Astrocyte (in vitro differentiated cells and primary cell): ENCODE results near the gene INPP5E. TPM values are rescaled to one million over a fixed set of nuclear protein-coding genes. Genes with fewer than 3 reads are reported as not detected.

Experiments
- DNase-seq: peaks from one replicate; pipeline ENCODE4 v3.0.0-alpha.2; 2010; ENCODE audit warnings: low read depth
- FAIRE-seq: peaks from 2 replicates; lab custom pipeline; 2011; peaks lifted over from hg19 to GRCh38; lab: Jason Lieb, UNC
- H2AFZ ChIP-seq: 2 replicates; pipeline ENCODE4 v1.6.0; 2012; ENCODE audit warnings: low read depth, low read length, inconsistent platforms
- H3K27ac ChIP-seq: 2 replicates; pipeline ENCODE4 v1.5.1; 2011; ENCODE audit warnings: low read depth, low read length, inconsistent platforms
- H3K27me3 ChIP-seq: 2 replicates; pipeline ENCODE4 v1.6.0; 2011; ENCODE audit warnings: low read length, inconsistent platforms; ENCODE audit not compliant: insufficient read depth
- H3K36me3 ChIP-seq: 2 replicates; pipeline ENCODE4 v1.5.1; 2011; ENCODE audit warnings: low read length, inconsistent platforms; ENCODE audit not compliant: insufficient read depth
- H3K4me1 ChIP-seq: 2 replicates; pipeline ENCODE4 v1.5.1; 2011; ENCODE audit warnings: low read length, inconsistent platforms; ENCODE audit not compliant: insufficient read depth
- H3K4me2 ChIP-seq: 2 replicates; pipeline ENCODE4 v1.6.0; 2012; ENCODE audit warnings: low read length, inconsistent platforms
- H3K4me3 ChIP-seq: 2 replicates; pipeline ENCODE4 v1.5.1; 2011; ENCODE audit warnings: low read depth, mild to moderate bottlenecking, low read length, inconsistent platforms; ENCODE audit not compliant: insufficient read depth
- H3K79me2 ChIP-seq: 2 replicates; pipeline ENCODE4 v1.6.0; 2012; ENCODE audit warnings: mild to moderate bottlenecking, low read length, inconsistent platforms; ENCODE audit not compliant: insufficient read depth
- H3K9ac ChIP-seq: 2 replicates; pipeline ENCODE4 v1.6.0; 2012; ENCODE audit warnings: mild to moderate bottlenecking, low read length, inconsistent platforms
- H3K9me3 ChIP-seq: 2 replicates; pipeline ENCODE4 v1.5.1; 2012; ENCODE audit warnings: low read depth, mild to moderate bottlenecking, low read length, inconsistent platforms; ENCODE audit not compliant: insufficient read depth
- H4K20me1 ChIP-seq: 2 replicates; pipeline ENCODE4 v1.6.0; 2012; ENCODE audit warnings: low read length, inconsistent platforms; ENCODE audit not compliant: insufficient read depth
- H3K27ac Mint-ChIP-seq: one replicate; pipeline ENCODE4 v1.8.0; 2021; ENCODE audit warnings: mild to moderate bottlenecking, mixed read lengths; ENCODE audit not compliant: unreplicated experiment
- H3K27me3 Mint-ChIP-seq: one replicate; pipeline ENCODE4 v1.8.0; 2021; ENCODE audit warnings: low read depth, mixed read lengths; ENCODE audit not compliant: unreplicated experiment
- H3K36me3 Mint-ChIP-seq: one replicate; pipeline ENCODE4 v1.8.0; 2021; ENCODE audit warnings: low read depth, mixed read lengths; ENCODE audit not compliant: unreplicated experiment
- H3K4me1 Mint-ChIP-seq: one replicate; pipeline ENCODE4 v1.8.0; 2021; ENCODE audit warnings: low read depth, mixed read lengths; ENCODE audit not compliant: unreplicated experiment
- H3K4me3 Mint-ChIP-seq: one replicate; pipeline ENCODE4 v1.8.0; 2021; ENCODE audit warnings: mild to moderate bottlenecking, moderate library complexity, mixed read lengths; ENCODE audit not compliant: unreplicated experiment
- H3K9me3 Mint-ChIP-seq: one replicate; pipeline ENCODE4 v1.8.0; 2021; ENCODE audit warnings: mild to moderate bottlenecking, mixed read lengths; ENCODE audit not compliant: unreplicated experiment
- EZH2 ChIP-seq: IDR thresholded peaks from 2 replicates; pipeline ENCODE4 v1.6.1; 2012; ENCODE audit warnings: mild to moderate bottlenecking, low read length, inconsistent platforms; ENCODE audit not compliant: insufficient read depth
- total RNA-seq: library from RNA; stranded (reverse); gene quantifications from 2 replicates; pipeline ENCODE4 v1.2.1, GENCODE V29; 2021
- TF ChIP-seq, protein P1 (sequence below): IDR thresholded peaks from 2 replicates; pipeline ENCODE4 v1.5.1; 2011; ENCODE audit warnings: low read depth, mild to moderate bottlenecking, inconsistent platforms, low read length, moderate library complexity; ENCODE audit not compliant: insufficient read depth

The INPP5E gene
- total RNA-seq, 1 donor from 2014 or later = 13.2 TPM

DNA sequence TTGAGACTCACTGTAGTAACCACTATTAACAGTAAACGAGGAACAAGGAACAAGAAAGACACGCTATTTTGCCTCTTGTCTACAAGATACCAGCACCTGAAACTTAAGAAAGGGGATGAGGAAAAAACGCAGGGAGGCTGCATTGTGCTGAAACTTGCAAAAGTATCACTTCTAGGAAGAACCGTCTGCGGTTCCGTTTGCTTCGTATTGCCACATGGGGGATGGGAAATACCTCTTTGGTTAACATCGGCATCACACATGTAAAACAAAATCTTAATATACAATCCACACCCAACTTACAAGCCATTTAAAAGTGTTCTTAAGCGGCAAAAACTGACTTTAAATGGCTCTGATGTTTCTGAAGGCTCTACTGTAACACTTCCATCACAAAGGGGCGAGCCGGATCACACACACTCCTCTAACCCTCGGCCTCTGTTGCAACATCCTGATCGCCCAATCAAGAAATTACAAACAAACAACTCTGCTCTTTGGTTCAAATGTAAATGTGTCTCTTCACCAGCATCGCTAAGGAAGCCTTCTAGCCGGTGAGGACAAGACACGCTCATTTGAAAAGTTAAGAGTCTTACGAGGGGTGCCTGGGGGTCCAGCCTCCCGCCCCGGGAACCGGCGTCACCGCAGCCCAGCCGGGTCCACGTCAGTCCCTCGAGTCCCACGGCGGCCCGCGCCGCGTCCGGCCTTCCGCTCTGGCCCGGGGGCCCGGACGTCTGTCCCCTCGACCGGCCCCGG, 42.6 kb upstream of the INPP5E start:
- Histone ChIP-seq H3K4me2 (peak overlapping the region; percentile 89), H2AFZ (peak overlapping the region; percentile 34), H3K27ac (peak overlapping the region; percentile 95), H3K4me3 (peak overlapping the region; percentile 99), H3K36me3 (peaks cover 12% of the 10 kb centered on the region), H3K79me2 (peaks cover 55% of the 10 kb centered on the region), H3K27me3 (no peaks in the 10 kb centered on the region), H4K20me1 (peaks cover 57% of the 10 kb centered on the region), H3K4me1 (peaks cover 12% of the 10 kb centered on the region), H3K9me3 (no peaks in the 10 kb centered on the region), H3K9ac (peak overlapping the region; percentile 99)
- DNase-seq = no peak
- Mint-ChIP-seq H3K27me3 (peaks cover 5% of the 10 kb centered on the region), H3K36me3 (peaks cover 2% of the 10 kb centered on the region), H3K27ac (peak overlapping the region; percentile 82), H3K4me3 (peak overlapping the region; percentile 92), H3K9me3 (no peaks in the 10 kb centered on the region), H3K4me1 (peaks cover 13% of the 10 kb centered on the region)
- TF ChIP-seq, protein P1, sequence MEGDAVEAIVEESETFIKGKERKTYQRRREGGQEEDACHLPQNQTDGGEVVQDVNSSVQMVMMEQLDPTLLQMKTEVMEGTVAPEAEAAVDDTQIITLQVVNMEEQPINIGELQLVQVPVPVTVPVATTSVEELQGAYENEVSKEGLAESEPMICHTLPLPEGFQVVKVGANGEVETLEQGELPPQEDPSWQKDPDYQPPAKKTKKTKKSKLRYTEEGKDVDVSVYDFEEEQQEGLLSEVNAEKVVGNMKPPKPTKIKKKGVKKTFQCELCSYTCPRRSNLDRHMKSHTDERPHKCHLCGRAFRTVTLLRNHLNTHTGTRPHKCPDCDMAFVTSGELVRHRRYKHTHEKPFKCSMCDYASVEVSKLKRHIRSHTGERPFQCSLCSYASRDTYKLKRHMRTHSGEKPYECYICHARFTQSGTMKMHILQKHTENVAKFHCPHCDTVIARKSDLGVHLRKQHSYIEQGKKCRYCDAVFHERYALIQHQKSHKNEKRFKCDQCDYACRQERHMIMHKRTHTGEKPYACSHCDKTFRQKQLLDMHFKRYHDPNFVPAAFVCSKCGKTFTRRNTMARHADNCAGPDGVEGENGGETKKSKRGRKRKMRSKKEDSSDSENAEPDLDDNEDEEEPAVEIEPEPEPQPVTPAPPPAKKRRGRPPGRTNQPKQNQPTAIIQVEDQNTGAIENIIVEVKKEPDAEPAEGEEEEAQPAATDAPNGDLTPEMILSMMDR = no peak
- no peak for TF ChIP-seq EZH2
- FAIRE-seq = no peak

DNA sequence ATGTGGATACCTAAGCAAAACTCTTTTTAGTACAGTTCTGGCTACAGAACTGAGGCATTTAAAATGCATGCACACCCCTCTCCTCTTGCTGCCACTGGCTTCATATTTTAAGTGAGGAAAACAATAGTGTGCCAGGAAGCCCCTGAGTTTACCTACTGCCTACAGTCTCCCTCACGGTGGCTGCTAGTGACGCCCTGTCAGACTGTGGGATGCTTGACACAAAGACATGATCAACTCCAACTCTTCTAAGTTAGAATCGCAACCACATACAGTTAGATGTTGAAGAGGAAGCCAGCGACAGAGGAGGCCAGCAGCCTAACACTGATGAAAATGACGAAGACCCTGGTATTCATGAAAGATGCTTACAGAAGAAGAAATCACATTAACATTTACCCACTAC, 41.9 kb upstream of the INPP5E start:
- peaks cover 5% of the 10 kb centered on the region for H3K27me3 Mint-ChIP-seq
- peaks cover 62% of the 10 kb centered on the region for H3K79me2 ChIP-seq
- no peaks in the 10 kb centered on the region for H3K9me3 Mint-ChIP-seq
- H3K36me3 Mint-ChIP-seq = peaks cover 2% of the 10 kb centered on the region
- peak overlapping the region; percentile 95 for H3K27ac ChIP-seq
- H4K20me1 ChIP-seq = peaks cover 64% of the 10 kb centered on the region
- H3K27me3 ChIP-seq = no peaks in the 10 kb centered on the region
- no peak overlapping the region for H2AFZ ChIP-seq
- H3K27ac Mint-ChIP-seq = peak overlapping the region; percentile 82
- H3K4me1 ChIP-seq = peaks cover 12% of the 10 kb centered on the region
- peaks cover 13% of the 10 kb centered on the region for H3K4me1 Mint-ChIP-seq
- peak overlapping the region; percentile 92 for H3K4me3 Mint-ChIP-seq
- FAIRE-seq = no peak
- H3K9ac ChIP-seq = peak overlapping the region; percentile 99
- H3K4me3 ChIP-seq = peak overlapping the region; percentile 99
- H3K36me3 ChIP-seq = peaks cover 15% of the 10 kb centered on the region
- TF ChIP-seq EZH2 = no peak
- TF ChIP-seq, protein P1 = no peak
- H3K4me2 ChIP-seq = peak overlapping the region; percentile 89
- H3K9me3 ChIP-seq = no peaks in the 10 kb centered on the region
- no peak for DNase-seq
